Liver (tissue), 9 donors: Measurements from ENCODE around the gene S100A2. TPM values are rescaled to one million over a fixed set of nuclear protein-coding genes. Genes with fewer than 3 reads are reported as not detected.

ENCODE experiments used
- DNase-seq: peaks from one replicate; pipeline ENCODE4 v3.0.0-alpha.2; 2017; ENCODE audit warnings: low spot score
- H3K27ac ChIP-seq, 2 donors: one replicate each; pipeline ENCODE4 v1.7.0; 2013; ENCODE audit warnings: inconsistent platforms in 2 of 2, low read length in 2 of 2, control low read depth in 1 of 2, low read depth in 1 of 2, mild to moderate bottlenecking in 1 of 2
- H3K27me3 ChIP-seq, 4 donors: one replicate each; pipeline versions ENCODE4 v1.6.1 to v1.7.0; 2013; ENCODE audit warnings: low read length in 3 of 4, inconsistent platforms in 1 of 4, mild to moderate bottlenecking in 1 of 4, moderate library complexity in 1 of 4; ENCODE audit not compliant: control insufficient read depth in 4 of 4, insufficient read depth in 4 of 4
- H3K36me3 ChIP-seq, 4 donors: one replicate each; pipeline versions ENCODE4 v1.6.1 to v1.7.0; 2013; ENCODE audit warnings: low read length in 3 of 4, mild to moderate bottlenecking in 3 of 4, low read depth in 1 of 4, moderate library complexity in 1 of 4; ENCODE audit not compliant: control insufficient read depth in 4 of 4, insufficient read depth in 3 of 4
- H3K4me1 ChIP-seq, 4 donors: one replicate each; pipeline versions ENCODE4 v1.6.1 to v1.7.0; 2013; ENCODE audit warnings: low read length in 3 of 4, mild to moderate bottlenecking in 3 of 4, moderate library complexity in 1 of 4; ENCODE audit not compliant: control insufficient read depth in 4 of 4, insufficient read depth in 4 of 4
- H3K4me3 ChIP-seq, 3 donors: one replicate each; pipeline versions ENCODE4 v1.6.1 to v1.7.0; 2013; ENCODE audit warnings: low read length in 3 of 3, control low read depth in 1 of 3, low read depth in 1 of 3, mild to moderate bottlenecking in 1 of 3
- H3K9ac ChIP-seq, 2 donors: one replicate each; pipeline ENCODE4 v1.7.0; 2013; ENCODE audit warnings: low read length in 2 of 2, mild to moderate bottlenecking in 2 of 2, moderate library complexity in 2 of 2, control low read depth in 1 of 2, low read depth in 1 of 2
- H3K9me3 ChIP-seq, 4 donors: one replicate each; pipeline versions ENCODE4 v1.6.1 to v1.7.0; 2013; ENCODE audit warnings: low read length in 3 of 4; ENCODE audit not compliant: control insufficient read depth in 4 of 4
- EGR1 ChIP-seq, 2 donors: IDR thresholded peaks; 2 replicates each; pipeline ENCODE4 v1.6.1; 2016 to 2018; ENCODE audit warnings: antibody characterized with exemption in 2 of 2, low read depth in 2 of 2
- GABPA ChIP-seq, 2 donors: IDR thresholded peaks in 1 of 2; conservative IDR thresholded peaks in 1 of 2; 2 replicates each; pipeline ENCODE4 v1.6.1; 2016; ENCODE audit warnings: antibody characterized with exemption in 2 of 2, mild to moderate bottlenecking in 1 of 2, moderate library complexity in 1 of 2
- HNF4A ChIP-seq, 2 donors: conservative IDR thresholded peaks; 2 replicates each; pipeline ENCODE4 v1.6.1; 2016; ENCODE audit warnings: antibody characterized with exemption in 2 of 2, mild to moderate bottlenecking in 2 of 2
- HNF4G ChIP-seq: IDR thresholded peaks from 2 replicates; pipeline ENCODE4 v1.6.1; 2016; ENCODE audit warnings: antibody characterized with exemption
- NR2F2 ChIP-seq: IDR thresholded peaks from 2 replicates; pipeline ENCODE4 v1.6.1; 2016; ENCODE audit warnings: antibody characterized with exemption
- RXRA ChIP-seq, 2 donors: IDR thresholded peaks; 2 replicates each; pipeline ENCODE4 v1.6.1; 2017 to 2018; ENCODE audit warnings: antibody characterized with exemption in 2 of 2, mild to moderate bottlenecking in 1 of 2
- SP1 ChIP-seq: IDR thresholded peaks from 2 replicates; pipeline ENCODE4 v1.6.1; 2018; ENCODE audit warnings: antibody characterized with exemption, mild to moderate bottlenecking
- YY1 ChIP-seq: IDR thresholded peaks from 2 replicates; pipeline ENCODE4 v1.6.1; 2016; ENCODE audit warnings: antibody characterized with exemption, mild to moderate bottlenecking
- WGBS: extraction: QIAGEN DNeasy Blood & Tissue Kit; methylation state at CpG from one replicate; pipeline ENCODE4 v1.1.7; 2013; 5-methylcytosine and 5-hydroxymethylcytosine counted together
- polyA plus RNA-seq, 2 donors: library from polyadenylated mRNA; stranded (reverse) in 1 of 2; unstranded in 1 of 2; fragments of 200-250 nt in 1 of 2; fragments of >200 nt in 1 of 2; fragmentation: Nextera tagmentation in 1 of 2; extraction: Ambion mirVana in 1 of 2; gene quantifications; one replicate each; pipeline versions ENCODE4 v1.2.1 to v1.2.3, GENCODE V29; 2013 to 2015
- total RNA-seq, 2 donors: library from RNA; depleted of rRNA; stranded (reverse); fragments of >200 nt; gene quantifications; one replicate each; pipeline ENCODE4 v1.2.3, GENCODE V29; 2014
- TF ChIP-seq, protein P1 (sequence below): fragments of 150-350 bp; IDR thresholded peaks from 2 replicates; pipeline ENCODE4 v1.5.1; 2017; ENCODE audit warnings: improper control_type of control experiment, low read depth, low read length; ENCODE audit not compliant: missing input control
- TF ChIP-seq, protein P2 (sequence below): IDR thresholded peaks from 2 replicates; pipeline ENCODE4 v1.6.1; 2016; ENCODE audit warnings: antibody characterized with exemption, mild to moderate bottlenecking
- TF ChIP-seq, protein P3 (sequence below): IDR thresholded peaks from 2 replicates; pipeline ENCODE4 v1.6.1; 2016; ENCODE audit warnings: antibody characterized with exemption
- donor health status: healthy.
- donor health status: healthy.
- donor health status: healthy.
- donor health status: healthy.
- donor health status: healthy.

The S100A2 gene
- total and polyA plus RNA-seq, 4 donors: 0.22 to 0.67 TPM; not detected in 2

DNA sequence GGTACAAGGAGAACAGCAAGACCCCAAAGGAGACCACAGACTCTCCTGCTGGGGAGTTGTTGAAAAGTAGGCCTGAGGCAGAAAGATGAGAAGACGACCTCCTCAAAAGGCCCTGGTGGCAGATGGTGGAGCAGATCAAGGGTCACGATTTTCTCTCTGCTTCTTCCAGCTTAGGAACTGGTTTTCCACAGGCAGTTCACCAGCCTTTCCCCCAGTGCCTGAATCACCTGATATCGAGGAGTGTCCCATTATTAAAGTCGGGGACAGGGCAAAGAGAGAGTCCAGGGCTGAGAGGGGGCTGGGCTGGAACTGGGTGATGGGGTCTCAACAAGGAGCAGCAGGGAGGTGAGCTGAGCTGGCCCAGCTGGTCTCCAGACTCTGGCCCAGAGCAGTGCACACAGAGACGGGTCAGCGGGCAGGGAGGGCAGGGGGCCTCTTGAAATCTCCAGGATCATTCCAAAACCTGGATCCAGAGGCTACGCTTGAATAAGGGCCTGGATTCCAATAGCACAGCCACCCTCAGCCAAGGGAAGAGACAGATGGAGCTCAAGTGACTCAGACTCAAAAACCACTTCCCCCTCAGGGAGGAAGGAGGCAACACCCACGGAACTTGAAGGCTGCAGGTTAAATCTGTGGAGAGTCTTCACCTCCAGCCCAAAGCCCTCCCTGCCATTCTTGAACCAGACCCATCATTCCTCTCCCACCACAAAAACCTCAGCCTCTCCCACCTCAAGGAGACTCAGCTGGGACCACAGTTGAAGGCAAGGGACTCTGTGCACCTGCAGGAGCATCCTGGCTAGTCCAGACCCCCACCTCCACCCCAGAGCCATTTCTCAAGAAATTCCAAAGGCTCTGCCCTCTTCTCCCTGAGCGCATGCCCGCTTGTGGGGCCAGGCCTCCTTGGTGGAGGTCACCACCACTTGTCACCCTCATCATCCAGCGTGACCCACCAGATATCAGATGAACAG, 25.0 kb downstream of the S100A2 start, which contains the start of gene S100A5:
S100A5 (minus strand) TSS at position 541 of the 968 bp plus-strand sequence. CDS start 743 bp downstream, outside the sequence.
- Histone ChIP-seq H3K9me3 (no peaks in the 10 kb centered on the region), H3K4me3 (no peak within 1 kb of the TSS), H3K27me3 (no peaks in the 10 kb centered on the region), H3K27ac (peak within 1 kb of the TSS in 1 of 2 donors; percentile 42), H3K4me1 (peaks cover 0 to 4% (median 2%) of the 10 kb centered on the region in 4 donors), H3K36me3 (no peaks in the 10 kb centered on the region), H3K9ac (no peak within 1 kb of the TSS)
- TF ChIP-seq, protein P1, sequence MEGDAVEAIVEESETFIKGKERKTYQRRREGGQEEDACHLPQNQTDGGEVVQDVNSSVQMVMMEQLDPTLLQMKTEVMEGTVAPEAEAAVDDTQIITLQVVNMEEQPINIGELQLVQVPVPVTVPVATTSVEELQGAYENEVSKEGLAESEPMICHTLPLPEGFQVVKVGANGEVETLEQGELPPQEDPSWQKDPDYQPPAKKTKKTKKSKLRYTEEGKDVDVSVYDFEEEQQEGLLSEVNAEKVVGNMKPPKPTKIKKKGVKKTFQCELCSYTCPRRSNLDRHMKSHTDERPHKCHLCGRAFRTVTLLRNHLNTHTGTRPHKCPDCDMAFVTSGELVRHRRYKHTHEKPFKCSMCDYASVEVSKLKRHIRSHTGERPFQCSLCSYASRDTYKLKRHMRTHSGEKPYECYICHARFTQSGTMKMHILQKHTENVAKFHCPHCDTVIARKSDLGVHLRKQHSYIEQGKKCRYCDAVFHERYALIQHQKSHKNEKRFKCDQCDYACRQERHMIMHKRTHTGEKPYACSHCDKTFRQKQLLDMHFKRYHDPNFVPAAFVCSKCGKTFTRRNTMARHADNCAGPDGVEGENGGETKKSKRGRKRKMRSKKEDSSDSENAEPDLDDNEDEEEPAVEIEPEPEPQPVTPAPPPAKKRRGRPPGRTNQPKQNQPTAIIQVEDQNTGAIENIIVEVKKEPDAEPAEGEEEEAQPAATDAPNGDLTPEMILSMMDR: no peak
- no peak for TF ChIP-seq EGR1 (IDR thresholded peaks at IDR 0.05; ENCODE audit: low read depth in 2 of 2)
- TF ChIP-seq SP1: no peak
- no peak for TF ChIP-seq HNF4G
- TF ChIP-seq, protein P2, sequence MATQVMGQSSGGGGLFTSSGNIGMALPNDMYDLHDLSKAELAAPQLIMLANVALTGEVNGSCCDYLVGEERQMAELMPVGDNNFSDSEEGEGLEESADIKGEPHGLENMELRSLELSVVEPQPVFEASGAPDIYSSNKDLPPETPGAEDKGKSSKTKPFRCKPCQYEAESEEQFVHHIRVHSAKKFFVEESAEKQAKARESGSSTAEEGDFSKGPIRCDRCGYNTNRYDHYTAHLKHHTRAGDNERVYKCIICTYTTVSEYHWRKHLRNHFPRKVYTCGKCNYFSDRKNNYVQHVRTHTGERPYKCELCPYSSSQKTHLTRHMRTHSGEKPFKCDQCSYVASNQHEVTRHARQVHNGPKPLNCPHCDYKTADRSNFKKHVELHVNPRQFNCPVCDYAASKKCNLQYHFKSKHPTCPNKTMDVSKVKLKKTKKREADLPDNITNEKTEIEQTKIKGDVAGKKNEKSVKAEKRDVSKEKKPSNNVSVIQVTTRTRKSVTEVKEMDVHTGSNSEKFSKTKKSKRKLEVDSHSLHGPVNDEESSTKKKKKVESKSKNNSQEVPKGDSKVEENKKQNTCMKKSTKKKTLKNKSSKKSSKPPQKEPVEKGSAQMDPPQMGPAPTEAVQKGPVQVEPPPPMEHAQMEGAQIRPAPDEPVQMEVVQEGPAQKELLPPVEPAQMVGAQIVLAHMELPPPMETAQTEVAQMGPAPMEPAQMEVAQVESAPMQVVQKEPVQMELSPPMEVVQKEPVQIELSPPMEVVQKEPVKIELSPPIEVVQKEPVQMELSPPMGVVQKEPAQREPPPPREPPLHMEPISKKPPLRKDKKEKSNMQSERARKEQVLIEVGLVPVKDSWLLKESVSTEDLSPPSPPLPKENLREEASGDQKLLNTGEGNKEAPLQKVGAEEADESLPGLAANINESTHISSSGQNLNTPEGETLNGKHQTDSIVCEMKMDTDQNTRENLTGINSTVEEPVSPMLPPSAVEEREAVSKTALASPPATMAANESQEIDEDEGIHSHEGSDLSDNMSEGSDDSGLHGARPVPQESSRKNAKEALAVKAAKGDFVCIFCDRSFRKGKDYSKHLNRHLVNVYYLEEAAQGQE: no peak
- WGBS: 86% methylated on average over 11 of the region's 11 CpGs
- DNase-seq: no peak

DNA sequence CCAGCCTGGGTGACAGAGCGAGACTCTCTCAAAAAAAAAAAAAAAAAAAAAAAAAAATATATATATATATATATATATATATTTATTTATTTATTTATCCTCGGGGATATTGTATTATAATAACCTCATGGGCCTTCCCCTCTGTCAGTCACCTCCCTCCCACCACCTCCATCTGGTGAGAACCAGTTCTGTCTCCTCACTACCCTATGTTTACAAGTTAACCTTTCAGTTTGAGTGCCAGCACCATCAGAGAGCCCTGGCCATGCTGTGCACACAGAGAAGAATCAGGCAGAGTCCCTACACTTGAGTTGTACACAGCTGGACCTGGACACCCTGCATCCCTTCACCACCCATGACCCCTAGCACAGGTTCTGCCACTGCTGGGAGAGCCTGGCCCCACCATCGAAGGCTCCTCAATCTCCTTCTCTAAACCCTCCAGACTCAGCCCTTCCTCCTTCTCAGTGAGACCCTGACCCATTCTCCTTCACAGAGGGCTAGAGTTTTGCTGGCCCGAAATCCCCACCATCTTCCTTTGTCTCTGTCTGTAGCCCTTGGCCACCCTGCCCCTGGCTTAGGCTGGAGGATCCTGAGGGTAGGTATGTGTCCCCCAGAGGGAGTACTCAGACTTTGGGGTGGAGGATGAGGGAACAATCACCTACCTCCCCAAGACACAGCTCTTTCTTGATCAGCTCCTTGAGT, 26.1 kb downstream of the S100A2 start:
- DNase-seq: no peak

More for the DNA sequence above, 26.1 kb downstream of the S100A2 start:
- H3K4me3 ChIP-seq: no peak overlapping the region
- no peak overlapping the region for H3K9ac ChIP-seq
- TF ChIP-seq RXRA (IDR thresholded peaks at IDR 0.05) (no peak), NR2F2 (no peak), SP1 (no peak), YY1 (no peak), GABPA (IDR thresholded peaks at IDR 0.05 in 1 of 2, conservative IDR thresholded peaks at IDR 0.05 in 1 of 2) (no peak), HNF4A (conservative IDR thresholded peaks at IDR 0.05) (no peak), HNF4G (no peak)
- TF ChIP-seq, protein P1: no peak
- TF ChIP-seq, protein P2: no peak
- TF ChIP-seq, protein P3, sequence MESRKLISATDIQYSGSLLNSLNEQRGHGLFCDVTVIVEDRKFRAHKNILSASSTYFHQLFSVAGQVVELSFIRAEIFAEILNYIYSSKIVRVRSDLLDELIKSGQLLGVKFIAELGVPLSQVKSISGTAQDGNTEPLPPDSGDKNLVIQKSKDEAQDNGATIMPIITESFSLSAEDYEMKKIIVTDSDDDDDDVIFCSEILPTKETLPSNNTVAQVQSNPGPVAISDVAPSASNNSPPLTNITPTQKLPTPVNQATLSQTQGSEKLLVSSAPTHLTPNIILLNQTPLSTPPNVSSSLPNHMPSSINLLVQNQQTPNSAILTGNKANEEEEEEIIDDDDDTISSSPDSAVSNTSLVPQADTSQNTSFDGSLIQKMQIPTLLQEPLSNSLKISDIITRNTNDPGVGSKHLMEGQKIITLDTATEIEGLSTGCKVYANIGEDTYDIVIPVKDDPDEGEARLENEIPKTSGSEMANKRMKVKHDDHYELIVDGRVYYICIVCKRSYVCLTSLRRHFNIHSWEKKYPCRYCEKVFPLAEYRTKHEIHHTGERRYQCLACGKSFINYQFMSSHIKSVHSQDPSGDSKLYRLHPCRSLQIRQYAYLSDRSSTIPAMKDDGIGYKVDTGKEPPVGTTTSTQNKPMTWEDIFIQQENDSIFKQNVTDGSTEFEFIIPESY: no peak
- H3K9me3 ChIP-seq: no peaks in the 10 kb centered on the region
- H3K27ac ChIP-seq: no peak overlapping the region
- no peaks in the 10 kb centered on the region for H3K36me3 ChIP-seq
- no peaks in the 10 kb centered on the region for H3K27me3 ChIP-seq
- H3K4me1 ChIP-seq: peaks cover 0 to 4% (median 2%) of the 10 kb centered on the region in 4 donors
- 89% methylated on average over 4 of the region's 4 CpGs for WGBS
